Muscle of leg (tissue), 11 donors: ENCODE measurements around the gene WDR90. TPM values are rescaled to one million over a fixed set of nuclear protein-coding genes. Genes with fewer than 3 reads are reported as not detected.
"Not testable (repeated sequence)": the region's sequence is repeated elsewhere in the genome, so short reads cannot be mapped to it uniquely, and the experiment has no call there.

Source experiments
- DNase-seq: peaks from one replicate; pipeline ENCODE4 v3.0.0; 2013
- H3K27ac ChIP-seq: one replicate; pipeline ENCODE4 v1.5.1; 2013; ENCODE audit warnings: mild to moderate bottlenecking, low read length, control low read depth
- H3K27me3 ChIP-seq: one replicate; pipeline ENCODE4 v1.6.1; 2013; ENCODE audit warnings: low read length; ENCODE audit not compliant: control insufficient read depth, insufficient read depth
- H3K36me3 ChIP-seq: one replicate; pipeline ENCODE4 v1.6.1; 2013; ENCODE audit warnings: low read length; ENCODE audit not compliant: control insufficient read depth, insufficient read depth
- H3K4me1 ChIP-seq: one replicate; pipeline ENCODE4 v1.6.1; 2013; ENCODE audit warnings: low read length; ENCODE audit not compliant: control insufficient read depth, insufficient read depth
- H3K4me3 ChIP-seq: one replicate; pipeline ENCODE4 v1.5.1; 2013; ENCODE audit warnings: low read length, control low read depth
- H3K9me3 ChIP-seq: replicated peaks from 2 replicates; pipeline ENCODE4 v1.6.1; 2013; ENCODE audit warnings: low read depth, low read length; ENCODE audit not compliant: control insufficient read depth
- WGBS: methylation state at CpG from one replicate; pipeline ENCODE4 v1.1.5; 2013; ENCODE audit warnings: missing lambda C conversion rate; ENCODE audit not compliant: insufficient coverage; 5-methylcytosine and 5-hydroxymethylcytosine counted together
- polyA plus RNA-seq, 8 donors: library from polyadenylated mRNA; unstranded; fragments of 120-200 nt; gene quantifications; one replicate each; pipeline versions ENCODE4 v1.2.1 to v1.2.3, GENCODE V29; 2013; ENCODE audit warnings: inconsistent platforms in 1 of 8, low replicate concordance in 1 of 8; ENCODE audit not compliant: insufficient read length in 8 of 8, insufficient read depth in 1 of 8
- total RNA-seq: library from RNA; stranded (reverse); fragments of 120-200 nt; gene quantifications from one replicate; pipeline ENCODE4 v1.2.4, GENCODE V29; 2013

WDR90 gene
- total and polyA plus RNA-seq, 9 donors: 10.6 to 30.5 (median 20.0) TPM

GRCh38 chr16:687499-687898, 38.3 kb downstream of the WDR90 start:
- peaks cover 37% of the 10 kb centered on the region for H3K4me1 ChIP-seq
- no peak overlapping the region for H3K4me3 ChIP-seq
- peaks cover 17% of the 10 kb centered on the region for H3K27me3 ChIP-seq
- 92% methylated on average over 18 of the region's 19 CpGs for WGBS
- H3K36me3 ChIP-seq: peaks cover 36% of the 10 kb centered on the region
- no peak overlapping the region for H3K27ac ChIP-seq
- no peak for DNase-seq
- no peaks in the 10 kb centered on the region for H3K9me3 ChIP-seq

GRCh38 chr16:689175-689897, 40.2 kb downstream of the WDR90 start:
- Histone ChIP-seq H3K36me3 (peaks cover 25% of the 10 kb centered on the region), H3K27me3 (peaks cover 35% of the 10 kb centered on the region), H3K9me3 (no peaks in the 10 kb centered on the region), H3K4me1 (peaks cover 27% of the 10 kb centered on the region), H3K4me3 (peak overlapping the region; percentile 91), H3K27ac (peak overlapping the region; percentile 80)
- WGBS: 84% methylated on average over 26 of the region's 26 CpGs
- DNase-seq: no peak

GRCh38 chr16:691242-691641, 42.1 kb downstream of the WDR90 start:
- Histone ChIP-seq H3K36me3 (peaks cover 14% of the 10 kb centered on the region), H3K27me3 (peaks cover 53% of the 10 kb centered on the region), H3K4me1 (peaks cover 30% of the 10 kb centered on the region)
- not testable (repeated sequence) for DNase-seq, H3K27ac ChIP-seq, H3K9me3 ChIP-seq, H3K4me3 ChIP-seq
- WGBS: 82% methylated on average over 10 of the region's 16 CpGs

GRCh38 chr16:692356-693108, 43.4 kb downstream of the WDR90 start:
- 90% methylated on average over 2 of the region's 10 CpGs for WGBS
- no peak for DNase-seq
- Histone ChIP-seq H3K4me1 (peaks cover 30% of the 10 kb centered on the region), H3K27me3 (peaks cover 62% of the 10 kb centered on the region), H3K9me3 (no peaks in the 10 kb centered on the region), H3K36me3 (peaks cover under 1% of the 10 kb centered on the region), H3K27ac (no peak overlapping the region), H3K4me3 (no peak overlapping the region)

- DNase-seq: no peak
- Histone ChIP-seq H3K4me3 (no peak overlapping the region), H3K4me1 (peaks cover 30% of the 10 kb centered on the region), H3K9me3 (no peaks in the 10 kb centered on the region), H3K27ac (no peak overlapping the region), H3K27me3 (peaks cover 67% of the 10 kb centered on the region), H3K36me3 (no peaks in the 10 kb centered on the region)
- WGBS: 21% methylated on average over 17 of the region's 22 CpGs
Measured at GRCh38 chr16:693364-693763, 44.2 kb downstream of the WDR90 start.

- Histone ChIP-seq H3K27ac (no peak overlapping the region), H3K27me3 (peaks cover 68% of the 10 kb centered on the region), H3K4me1 (peaks cover 30% of the 10 kb centered on the region), H3K36me3 (no peaks in the 10 kb centered on the region), H3K4me3 (no peak overlapping the region), H3K9me3 (no peaks in the 10 kb centered on the region)
- under 1% methylated on average over 36 of the region's 37 CpGs for WGBS
- DNase-seq: no peak
Measured at GRCh38 chr16:693766-694165, 44.6 kb downstream of the WDR90 start.

- Histone ChIP-seq H3K4me3 (no peak overlapping the region), H3K27me3 (peaks cover 72% of the 10 kb centered on the region), H3K27ac (no peak overlapping the region), H3K36me3 (no peaks in the 10 kb centered on the region), H3K9me3 (no peaks in the 10 kb centered on the region), H3K4me1 (peaks cover 25% of the 10 kb centered on the region)
- DNase-seq: no peak
- WGBS: 2% methylated on average over 50 of the region's 64 CpGs
Measured at GRCh38 chr16:694187-694862, 45.2 kb downstream of the WDR90 start.

- Histone ChIP-seq H3K9me3 (no peaks in the 10 kb centered on the region), H3K27ac (no peak overlapping the region), H3K4me3 (no peak overlapping the region), H3K4me1 (peaks cover 19% of the 10 kb centered on the region), H3K27me3 (peaks cover 78% of the 10 kb centered on the region), H3K36me3 (no peaks in the 10 kb centered on the region)
- DNase-seq: no peak
- WGBS: 1% methylated on average over 25 of the region's 37 CpGs
Measured at GRCh38 chr16:694863-695354, 45.7 kb downstream of the WDR90 start.

- Histone ChIP-seq H3K27ac (no peak overlapping the region), H3K9me3 (no peaks in the 10 kb centered on the region), H3K36me3 (no peaks in the 10 kb centered on the region), H3K4me1 (peaks cover 16% of the 10 kb centered on the region), H3K27me3 (peaks cover 84% of the 10 kb centered on the region), H3K4me3 (no peak overlapping the region)
- WGBS: under 1% methylated on average over 71 of the region's 71 CpGs
- no peak for DNase-seq
Measured at GRCh38 chr16:695355-696089, 46.4 kb downstream of the WDR90 start.
